Activated CD4-positive, alpha-beta T cell treated with anti-CD3 and anti-CD28 coated beads, Interleukin-10, Interleukin-2, amounts not matched to agents 100 ng/mL and 50 ng/mL, durations not matched to agents 16 hours and 8 hours (primary cell): ENCODE results near the gene KLHL13.
"Not testable (repeated sequence)": the region's sequence is repeated elsewhere in the genome, so short reads cannot be mapped to it uniquely, and the experiment has no call there.

Experiments used
- DNase-seq: peaks from one replicate; pipeline ENCODE4 v3.0.0-alpha.2; 2020

Gene KLHL13

GRCh38 chrX:118116713-118117550, at the start of gene KLHL13:
Gene KLHL13 (minus strand): TSS chrX:118116810. CDS start chrX:118028473, 88,337 bp downstream.
- no peak for DNase-seq

- DNase-seq: no peak
These were observed 47.5 kb upstream of the KLHL13 start for GRCh38 chrX:118164138-118164537.

GRCh38 chrX:118156953-118157608, 40.5 kb upstream of the KLHL13 start:
- no peak for DNase-seq

GRCh38 chrX:118156254-118156952, 39.8 kb upstream of the KLHL13 start:
- no peak for DNase-seq

GRCh38 chrX:118153270-118153669, 36.7 kb upstream of the KLHL13 start:
- DNase-seq: no peak

GRCh38 chrX:118152721-118153120, 36.1 kb upstream of the KLHL13 start:
- DNase-seq: no peak

GRCh38 chrX:118148737-118149136, 32.1 kb upstream of the KLHL13 start:
- DNase-seq: no peak

GRCh38 chrX:118147771-118148170, 31.2 kb upstream of the KLHL13 start:
- DNase-seq: not testable (repeated sequence)

- no peak for DNase-seq
These were observed 27.0 kb upstream of the KLHL13 start for GRCh38 chrX:118143578-118143977.

GRCh38 chrX:118131336-118131735, 14.7 kb upstream of the KLHL13 start:
- DNase-seq: no peak

GRCh38 chrX:118129681-118130080, 13.1 kb upstream of the KLHL13 start:
- no peak for DNase-seq

GRCh38 chrX:118128724-118129123, 12.1 kb upstream of the KLHL13 start:
- DNase-seq: no peak

- no peak for DNase-seq
These were observed 9.7 kb upstream of the KLHL13 start for GRCh38 chrX:118126286-118126685.

- DNase-seq: not testable (repeated sequence)
These were observed 7.6 kb upstream of the KLHL13 start for GRCh38 chrX:118124243-118124642.

GRCh38 chrX:118117741-118118140, 1.1 kb upstream of the KLHL13 start:
- no peak for DNase-seq

GRCh38 chrX:118115953-118116712, 477 bp downstream of the KLHL13 start:
- DNase-seq: no peak

GRCh38 chrX:118114971-118115370, 1.6 kb downstream of the KLHL13 start:
- no peak for DNase-seq

- DNase-seq: no peak
These were observed 7.5 kb downstream of the KLHL13 start for GRCh38 chrX:118109065-118109464.

- no peak for DNase-seq
These were observed 8.3 kb downstream of the KLHL13 start for GRCh38 chrX:118108304-118108703.

- no peak for DNase-seq
These were observed 16.5 kb downstream of the KLHL13 start for GRCh38 chrX:118100091-118100490.

- no peak for DNase-seq
These were observed 28.5 kb downstream of the KLHL13 start for GRCh38 chrX:118088084-118088483.

- no peak for DNase-seq
These were observed 42.4 kb downstream of the KLHL13 start for GRCh38 chrX:118074196-118074595.
